ENCODE measurements around the gene LRRN4. TPM values are rescaled to one million over a fixed set of nuclear protein-coding genes. Genes with fewer than 3 reads are reported as not detected.
A peak's percentile ranks its signal among the peaks of the same experiment; 100 is the strongest.

LRRN4 gene
- total and polyA plus RNA-seq, 2 of the 8 experiments (the other 6 are each of a cell fraction or from before 2014, with no cell fraction given): 0.21 to 0.89 TPM

- Histone ChIP-seq H2AK5ac (ENCODE audit: low read depth, low read length) (no peak overlapping the region), H3K27me3 (replicated peaks in 1 of 4; ENCODE audit: control insufficient read depth in 3 of 4, extremely low read depth in 1 of 4, insufficient read depth in 3 of 4, low read length in 3 of 4) (no peaks in the 10 kb centered on the region), H3K4me1 (replicated peaks in 1 of 4; ENCODE audit: control insufficient read depth in 3 of 4, insufficient read depth in 4 of 4, low read length in 3 of 4) (no peaks in the 10 kb centered on the region), H3K9ac (replicated peaks in 1 of 4; ENCODE audit: extremely low read depth in 1 of 4, low read depth in 3 of 4, low read length in 3 of 4) (no peak overlapping the region), H3K4me3 (ENCODE audit: extremely low read depth in 1 of 4, insufficient read depth in 2 of 4, low read depth in 3 of 4, low read length in 4 of 4) (no peak overlapping the region), H4K5ac (ENCODE audit: insufficient read length, low read depth, low read length) (no peak overlapping the region), H3K4ac (replicated peaks; ENCODE audit: insufficient read length, low read depth, low read length) (no peak overlapping the region), H3K9me3 (ENCODE audit: insufficient read depth in 2 of 2, low read depth in 1 of 2, low read length in 1 of 2) (no peaks in the 10 kb centered on the region), H2BK120ac (replicated peaks; ENCODE audit: low read depth, low read length) (no peak overlapping the region), H3K56ac (replicated peaks; ENCODE audit: insufficient read length, low read depth, low read length) (no peak overlapping the region), H2BK5ac (ENCODE audit: low read depth, low read length) (no peak overlapping the region), H4K8ac (ENCODE audit: extremely low read depth, insufficient read depth, low read length) (peak overlapping the region; percentile 5; the same call in 1 of the 2 replicates), H2BK15ac (ENCODE audit: low read length) (no peak overlapping the region), H3K18ac (ENCODE audit: extremely low read depth, low read length) (no peak overlapping the region), H4K20me1 (replicated peaks in 1 of 2; ENCODE audit: control insufficient read depth in 1 of 2, insufficient read depth in 2 of 2, low read length in 2 of 2) (no peaks in the 10 kb centered on the region), H2AFZ (ENCODE audit: low read length) (no peak overlapping the region), H4K91ac (replicated peaks; ENCODE audit: insufficient read length, low read length) (no peak overlapping the region), H3K36me3 (ENCODE audit: control insufficient read depth in 2 of 4, insufficient read depth in 4 of 4, low read length in 3 of 4) (peaks cover 0 to 20% (median 11%) of the 10 kb centered on the region in 4 experiments; a peak in 6 of 8 replicates), H3K23me2 (ENCODE audit: low read depth, low read length) (no peaks in the 10 kb centered on the region), H2BK20ac (ENCODE audit: low read length) (no peak overlapping the region), H3K79me1 (ENCODE audit: low read depth, low read length) (no peaks in the 10 kb centered on the region), H3K14ac (ENCODE audit: insufficient read length) (no peak overlapping the region), H2BK12ac (ENCODE audit: low read depth, low read length) (no peak overlapping the region), H3K23ac (ENCODE audit: insufficient read length) (no peak overlapping the region), H3K27ac (ENCODE audit: low read depth, low read length) (no peak overlapping the region), H3K79me2 (ENCODE audit: control insufficient read depth in 1 of 2, insufficient read depth in 2 of 2, low read length in 2 of 2) (no peaks in the 10 kb centered on the region), H3K4me2 (ENCODE audit: insufficient read depth in 1 of 2, low read depth in 2 of 2, low read length in 2 of 2) (no peak overlapping the region)
- DNase-seq (ENCODE audit: low read depth in 1 of 2, low spot score in 2 of 2) (no peak), FAIRE-seq (no peak)
- WGBS, 2 experiments (ENCODE audit: extremely low coverage in 1 of 2, insufficient coverage in 1 of 2, insufficient read length in 1 of 2, insufficient replicate concordance in 2 of 2, low coverage in 1 of 2, low lambda C conversion rate in 2 of 2, missing lambda C conversion rate in 1 of 2): 90% methylated on average over 21 of the region's 26 CpGs; no CpG with 5 or more reads in 1 of the 2 experiments
- CTCF ChIA-PET (ENCODE audit: partially characterized antibody): interaction anchor here (1.6 kb wide), 1 partner anchor 34 kb away, joined by 5 read pairs; no protein-coding TSS in a partner anchor
- POLR2A ChIA-PET (ENCODE audit: partially characterized antibody): interaction anchor here (0.7 to 2.3 kb wide), 5 partner anchors 8 to 41 kb away, joined by 3 to 8 read pairs (median 4); no protein-coding TSS in a partner anchor
- TF ChIP-seq CEBPB (IDR thresholded peaks at IDR 0.05; ENCODE audit: low read depth, low read length) (no peak), PHF8 (conservative IDR thresholded peaks at IDR 0.05; ENCODE audit: low read depth, low read length) (no peak), MAFK (IDR thresholded peaks at IDR 0.05; ENCODE audit: low read depth, low read length) (no peak), CBX8 (IDR thresholded peaks at IDR 0.05; ENCODE audit: borderline replicate concordance, low read depth, low read length) (no peak), CREB1 (IDR thresholded peaks at IDR 0.05) (no peak), ATF3 (IDR thresholded peaks at IDR 0.05; ENCODE audit: insufficient read depth, low read depth, low read length) (no peak), POLR2A (IDR thresholded peaks at IDR 0.05; ENCODE audit: control extremely low read depth in 1 of 2, low read depth in 2 of 2, low read length in 2 of 2) (no peak), NANOG (IDR thresholded peaks at IDR 0.05; ENCODE audit: insufficient read depth, low read depth, low read length, poor library complexity, severe bottlenecking) (no peak), SP1 (IDR thresholded peaks at IDR 0.05; ENCODE audit: low read depth, low read length) (no peak)
Observed at GRCh38 chr20:6041808-6042265, 12.0 kb downstream of the LRRN4 start.

Data from H1 (cell line).